Measurements from ENCODE around the gene INSIG1.

The INSIG1 gene

GRCh38 chr7:155324918-155325235 lies 27.2 kb downstream of the INSIG1 start:
- no peaks in the 10 kb centered on the region for H3K36me3 ChIP-seq (replicated peaks; ENCODE audit: insufficient read depth, low read length)

GRCh38 chr7:155326385-155326784 lies 28.7 kb downstream of the INSIG1 start:
- no peak for TF ChIP-seq CTCF (IDR thresholded peaks at IDR 0.05; ENCODE audit: low read length)
- no peak for TF ChIP-seq EZH2 (optimal IDR thresholded peaks at IDR 0.05; ENCODE audit: low read depth, low read length)
- TF ChIP-seq EZH2phosphoT487 (IDR thresholded peaks at IDR 0.05; ENCODE audit: low read length): no peak
- H3K9me2 ChIP-seq (replicated peaks; ENCODE audit: insufficient read depth, low read length): no peaks in the 10 kb centered on the region
- no peak overlapping the region for H3K27ac ChIP-seq (ENCODE audit: low read length)
- no peak overlapping the region for H3K4me3 ChIP-seq (ENCODE audit: low read length)
- peaks cover 38% of the 10 kb centered on the region for H3K27me3 ChIP-seq (replicated peaks; ENCODE audit: insufficient read depth, low read length)
- no peaks in the 10 kb centered on the region for H3K9me3 ChIP-seq (replicated peaks; ENCODE audit: insufficient read depth, low read length)
- no peaks in the 10 kb centered on the region for H3K4me1 ChIP-seq (ENCODE audit: low read length)
- H3F3A ChIP-seq (ENCODE audit: insufficient read depth, low read length): no peaks in the 10 kb centered on the region
- H3K4me2 ChIP-seq (ENCODE audit: low read depth, low read length): no peak overlapping the region
- no peak overlapping the region for H3K9ac ChIP-seq (ENCODE audit: low read length)
- no peak overlapping the region for H2AFZ ChIP-seq (ENCODE audit: low read length)
- DNase-seq: no peak
- no peaks in the 10 kb centered on the region for H3K79me2 ChIP-seq (ENCODE audit: low read length)
- no peaks in the 10 kb centered on the region for H4K20me1 ChIP-seq (ENCODE audit: insufficient read depth, low read length)
- no peaks in the 10 kb centered on the region for H3K36me3 ChIP-seq (replicated peaks; ENCODE audit: insufficient read depth, low read length)

More at GRCh38 chr7:155324918-155325235, 27.2 kb downstream of the INSIG1 start:
- Histone ChIP-seq H3K79me2 (ENCODE audit: low read length) (no peaks in the 10 kb centered on the region), H3K9ac (ENCODE audit: low read length) (no peak overlapping the region), H4K20me1 (ENCODE audit: insufficient read depth, low read length) (no peaks in the 10 kb centered on the region), H3F3A (ENCODE audit: insufficient read depth, low read length) (no peaks in the 10 kb centered on the region), H2AFZ (ENCODE audit: low read length) (no peak overlapping the region), H3K9me2 (replicated peaks; ENCODE audit: insufficient read depth, low read length) (no peaks in the 10 kb centered on the region), H3K27ac (ENCODE audit: low read length) (no peak overlapping the region), H3K9me3 (replicated peaks; ENCODE audit: insufficient read depth, low read length) (no peaks in the 10 kb centered on the region), H3K27me3 (replicated peaks; ENCODE audit: insufficient read depth, low read length) (peaks cover 24% of the 10 kb centered on the region; the same call in 1 of the 2 replicates), H3K4me1 (ENCODE audit: low read length) (no peaks in the 10 kb centered on the region), H3K4me3 (ENCODE audit: low read length) (no peak overlapping the region), H3K4me2 (ENCODE audit: low read depth, low read length) (no peak overlapping the region)
- no peak for TF ChIP-seq EZH2 (optimal IDR thresholded peaks at IDR 0.05; ENCODE audit: low read depth, low read length)
- TF ChIP-seq EZH2phosphoT487 (IDR thresholded peaks at IDR 0.05; ENCODE audit: low read length): no peak
- no peak for TF ChIP-seq CTCF (IDR thresholded peaks at IDR 0.05; ENCODE audit: low read length)
- no peak for DNase-seq

GRCh38 chr7:155327590-155328320 lies 30.1 kb downstream of the INSIG1 start:
- Histone ChIP-seq H3K27me3 (replicated peaks; ENCODE audit: insufficient read depth, low read length) (peaks cover 50% of the 10 kb centered on the region), H3K79me2 (ENCODE audit: low read length) (no peaks in the 10 kb centered on the region), H3F3A (ENCODE audit: insufficient read depth, low read length) (no peaks in the 10 kb centered on the region), H3K4me3 (ENCODE audit: low read length) (no peak overlapping the region), H3K9me2 (replicated peaks; ENCODE audit: insufficient read depth, low read length) (no peaks in the 10 kb centered on the region), H3K4me2 (ENCODE audit: low read depth, low read length) (no peak overlapping the region), H3K9me3 (replicated peaks; ENCODE audit: insufficient read depth, low read length) (no peaks in the 10 kb centered on the region), H3K36me3 (replicated peaks; ENCODE audit: insufficient read depth, low read length) (no peaks in the 10 kb centered on the region), H2AFZ (ENCODE audit: low read length) (no peak overlapping the region), H3K27ac (ENCODE audit: low read length) (no peak overlapping the region), H3K9ac (ENCODE audit: low read length) (no peak overlapping the region), H3K4me1 (ENCODE audit: low read length) (no peaks in the 10 kb centered on the region), H4K20me1 (ENCODE audit: insufficient read depth, low read length) (no peaks in the 10 kb centered on the region)
- no peak for DNase-seq
- TF ChIP-seq EZH2phosphoT487 (IDR thresholded peaks at IDR 0.05; ENCODE audit: low read length) (no peak), EZH2 (optimal IDR thresholded peaks at IDR 0.05; ENCODE audit: low read depth, low read length) (no peak), CTCF (IDR thresholded peaks at IDR 0.05; ENCODE audit: low read length) (no peak)
